Ovary (tissue), 9 donors: ENCODE measurements around the gene PLIN4. TPM values are rescaled to one million over a fixed set of nuclear protein-coding genes. Genes with fewer than 3 reads are reported as not detected.
A peak's percentile ranks its signal among the peaks of the same experiment; 100 is the strongest.
"Not testable (repeated sequence)": the region's sequence is repeated elsewhere in the genome, so short reads cannot be mapped to it uniquely, and the experiment has no call there.

Source experiments
- DNase-seq, 5 donors: peaks; one replicate each; pipeline ENCODE4 v3.0.0-alpha.2; 2019 to 2020
- H3K27ac ChIP-seq, 2 donors: fragments of 200-600 bp; one replicate each; pipeline versions ENCODE4 v1.5.1 to v1.8.0; 2019 to 2022
- H3K27me3 ChIP-seq: fragments of 200-600 bp; one replicate; pipeline ENCODE4 v1.8.0; 2022
- H3K36me3 ChIP-seq: fragments of 200-600 bp; sonication (generic); one replicate; pipeline ENCODE4 v1.5.1; 2019
- H3K4me1 ChIP-seq: one replicate; pipeline ENCODE4 v1.8.1; 2013; ENCODE audit warnings: mild to moderate bottlenecking, moderate library complexity; ENCODE audit not compliant: insufficient read depth
- H3K4me3 ChIP-seq: fragments of 200-600 bp; sonication (generic); one replicate; pipeline ENCODE4 v1.5.1; 2017
- H3K9me3 ChIP-seq, 2 donors: fragments of 200-600 bp in 1 of 2; sonication (generic) in 1 of 2; one replicate each; pipeline versions ENCODE4 v1.5.1 to v1.8.1; 2013 to 2019; ENCODE audit warnings: mild to moderate bottlenecking in 1 of 2, moderate library complexity in 1 of 2
- EP300 ChIP-seq: sonication (generic); formaldehyde crosslinking; IDR thresholded peaks from one replicate; pipeline ENCODE4 v1.6.1; 2017; ENCODE audit warnings: antibody characterized with exemption
- POLR2A ChIP-seq: fragments of 450-650 bp; IDR thresholded peaks from one replicate; pipeline ENCODE4 v1.6.1; 2017; ENCODE audit warnings: antibody characterized with exemption, mild to moderate bottlenecking, moderate library complexity
- WGBS, 3 donors: extraction: QIAGEN DNeasy Blood & Tissue Kit in 1 of 3; methylation state at CpG; one replicate each; pipeline versions ENCODE4 v1.1.5 to v1.1.7; 2013 to 2017; 5-methylcytosine and 5-hydroxymethylcytosine counted together
- intact Hi-C, 4 donors: fragments of 100-400 bp; cut with DNase I; formaldehyde crosslinking; loops; one replicate each; pipeline versions ENCODE4 v1.11.0 to v1.15.1; 2022 to 2023
- polyA plus RNA-seq, 2 donors: library from polyadenylated mRNA; stranded (reverse); fragments of 200-250 nt in 1 of 2; fragments of 350-450 nt in 1 of 2; fragmentation: Illumina TruSeq in 1 of 2; extraction: RNeasy Lipid Tissue Mini Kit (QIAGEN cat#74804) in 1 of 2; gene quantifications; one replicate each; pipeline ENCODE4 v1.2.3, GENCODE V29; 2013 to 2014
- total RNA-seq, 7 donors: library from RNA; depleted of rRNA in 2 of 7; stranded (reverse); fragments of >200 nt in 2 of 7; fragmentation: NEBNext Ultra II Directional in 3 of 7; extraction: Animal tissue kit (Norgen Biotek cat#: 25700) in 3 of 7; gene quantifications; one replicate each; pipeline versions ENCODE4 v1.1.0 to v1.2.4, GENCODE V29; 2016 to 2023
- TF ChIP-seq, protein P1 (sequence below), 3 donors: fragments of 450-650 bp in 2 of 3; fragments of 200-600 bp in 1 of 3; IDR thresholded peaks; one replicate each; pipeline versions ENCODE4 v1.5.1 to v1.8.0; 2016 to 2022; ENCODE audit warnings: antibody characterized with exemption in 3 of 3, mild to moderate bottlenecking in 1 of 3
- donor health status: DM: no; HTN: no; CAD: no; lungs with moderate emphysema.
- donor health status: DM: no; HTN: no; CAD: no.
- donor health status: Bipolar disorder and iron deficiency.
- donor health status: DM: yes; HTN: yes; CAD: no.
- donor health status: DM: no; HTN: no; CAD: no.
- donor health status: DM: yes; HTN: yes; CAD: no.

PLIN4 gene
- total and polyA plus RNA-seq, 9 donors = 1.6 to 55.1 (median 21.7) TPM

DNA sequence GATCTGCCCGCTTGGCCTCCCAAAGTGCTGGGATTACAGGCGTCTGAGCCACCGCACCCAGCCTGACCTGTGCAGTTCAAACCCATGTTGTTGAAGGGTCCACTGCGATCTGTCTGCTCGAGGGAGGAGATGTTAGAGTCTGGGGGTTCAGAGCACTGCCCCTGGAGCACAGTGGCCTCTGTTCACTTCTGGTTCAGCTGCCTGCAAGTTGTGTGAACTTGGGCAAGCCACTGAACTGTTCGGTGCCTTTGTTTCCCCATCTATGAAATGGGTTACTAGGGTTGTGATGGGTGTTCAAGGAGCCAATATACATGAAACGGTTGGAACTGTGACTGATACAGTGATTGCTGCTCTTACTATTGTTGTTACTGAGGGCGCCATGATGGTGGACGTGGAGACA lies 15.0 kb upstream of the PLIN4 start:
- H3K4me1 ChIP-seq = peaks cover 15% of the 10 kb centered on the region
- peak overlapping the region in 1 of 2 donors; percentile 6 for H3K27ac ChIP-seq
- H3K27me3 ChIP-seq = no peaks in the 10 kb centered on the region
- intact Hi-C loops = no loop called here
- DNase-seq = no peak
- no peaks in the 10 kb centered on the region for H3K9me3 ChIP-seq
- no peaks in the 10 kb centered on the region for H3K36me3 ChIP-seq
- TF ChIP-seq EP300 = no peak
- no peak for TF ChIP-seq POLR2A
- TF ChIP-seq, protein P1, sequence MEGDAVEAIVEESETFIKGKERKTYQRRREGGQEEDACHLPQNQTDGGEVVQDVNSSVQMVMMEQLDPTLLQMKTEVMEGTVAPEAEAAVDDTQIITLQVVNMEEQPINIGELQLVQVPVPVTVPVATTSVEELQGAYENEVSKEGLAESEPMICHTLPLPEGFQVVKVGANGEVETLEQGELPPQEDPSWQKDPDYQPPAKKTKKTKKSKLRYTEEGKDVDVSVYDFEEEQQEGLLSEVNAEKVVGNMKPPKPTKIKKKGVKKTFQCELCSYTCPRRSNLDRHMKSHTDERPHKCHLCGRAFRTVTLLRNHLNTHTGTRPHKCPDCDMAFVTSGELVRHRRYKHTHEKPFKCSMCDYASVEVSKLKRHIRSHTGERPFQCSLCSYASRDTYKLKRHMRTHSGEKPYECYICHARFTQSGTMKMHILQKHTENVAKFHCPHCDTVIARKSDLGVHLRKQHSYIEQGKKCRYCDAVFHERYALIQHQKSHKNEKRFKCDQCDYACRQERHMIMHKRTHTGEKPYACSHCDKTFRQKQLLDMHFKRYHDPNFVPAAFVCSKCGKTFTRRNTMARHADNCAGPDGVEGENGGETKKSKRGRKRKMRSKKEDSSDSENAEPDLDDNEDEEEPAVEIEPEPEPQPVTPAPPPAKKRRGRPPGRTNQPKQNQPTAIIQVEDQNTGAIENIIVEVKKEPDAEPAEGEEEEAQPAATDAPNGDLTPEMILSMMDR (IDR thresholded peaks at IDR 0.05) = no peak
- H3K4me3 ChIP-seq = no peak overlapping the region
- 81 to 86% (median 84%) methylated on average over 9 of the region's 9 CpGs for WGBS, 3 donors

DNA sequence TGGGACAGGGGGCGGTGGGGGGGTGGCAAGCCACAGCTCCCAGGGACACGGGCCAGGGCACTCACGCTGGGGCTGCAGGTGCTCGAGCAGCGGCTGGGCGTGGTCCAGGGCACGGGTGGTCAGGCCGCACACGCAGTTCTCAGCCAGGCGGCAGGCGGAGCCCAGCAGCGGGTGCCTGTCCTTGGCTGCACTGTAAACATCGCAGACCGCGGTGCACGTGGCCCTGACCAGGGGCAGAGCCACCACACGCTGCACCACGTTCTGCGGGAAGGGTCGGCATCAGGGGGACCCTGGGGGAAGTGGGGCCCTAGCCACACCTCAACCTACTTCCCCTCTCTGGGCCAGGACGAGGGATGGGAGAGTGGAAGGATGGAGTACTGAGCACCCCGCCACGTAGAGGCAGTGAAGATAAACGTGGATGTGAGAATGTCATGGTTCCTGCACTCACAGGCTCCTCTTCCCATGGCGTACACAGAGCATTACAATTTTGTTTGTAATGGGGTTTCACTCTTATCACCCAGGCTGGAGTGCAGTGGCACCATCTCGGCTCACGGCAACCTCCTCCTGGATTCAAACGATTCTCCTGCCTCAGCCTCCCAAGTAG lies 13.4 kb upstream of the PLIN4 start:
- peaks cover 14% of the 10 kb centered on the region for H3K4me1 ChIP-seq
- peak in 3 of 5 donors; percentile 52 to 73 (median 59) for DNase-seq
- no peak for TF ChIP-seq POLR2A
- TF ChIP-seq, protein P1 (IDR thresholded peaks at IDR 0.05) = no peak
- TF ChIP-seq EP300 = no peak
- intact Hi-C loops = no loop called here
- 14 to 36% (median 20%) methylated on average over 25 to 28 of the region's 28 CpGs for WGBS, 3 donors
- no peaks in the 10 kb centered on the region for H3K36me3 ChIP-seq
- H3K27ac ChIP-seq = peak overlapping the region in 1 of 2 donors; percentile 39
- no peak overlapping the region for H3K4me3 ChIP-seq
- H3K27me3 ChIP-seq = no peaks in the 10 kb centered on the region
- H3K9me3 ChIP-seq = no peaks in the 10 kb centered on the region

DNA sequence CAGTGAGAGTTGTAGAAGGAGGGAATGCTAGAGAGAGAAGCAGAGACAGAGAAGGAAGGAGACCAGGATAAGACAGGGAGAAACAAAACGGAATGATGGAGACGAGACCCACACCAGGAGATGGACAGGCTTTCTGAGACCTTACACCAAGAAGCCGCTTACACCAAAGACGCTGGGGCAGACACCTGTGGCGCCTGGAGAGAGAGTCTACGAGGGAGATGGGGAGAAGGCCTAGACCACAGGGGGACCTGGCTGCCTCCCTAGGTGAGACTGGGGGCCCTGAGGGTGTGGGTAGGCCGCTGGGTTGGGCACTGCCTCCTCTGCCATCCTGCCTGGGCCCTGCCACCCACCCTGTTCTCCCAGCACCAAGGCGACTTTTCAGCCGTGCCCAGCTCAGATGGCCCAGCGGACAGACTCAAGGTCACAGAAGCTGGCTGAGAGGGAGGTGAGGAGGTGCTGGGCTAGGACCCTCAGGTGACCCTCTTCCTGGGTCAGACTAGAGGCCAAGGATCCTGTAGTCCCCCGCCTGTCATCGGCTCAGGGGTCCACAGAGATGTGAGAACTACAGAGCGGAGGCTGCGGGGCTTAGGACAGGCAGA lies 11.7 kb upstream of the PLIN4 start:
- Histone ChIP-seq H3K4me3 (no peak overlapping the region), H3K36me3 (no peaks in the 10 kb centered on the region), H3K9me3 (no peaks in the 10 kb centered on the region), H3K27ac (no peak overlapping the region), H3K4me1 (peaks cover 9% of the 10 kb centered on the region), H3K27me3 (no peaks in the 10 kb centered on the region)
- WGBS, 3 donors = 84 to 85% (median 84%) methylated on average over 14 of the region's 14 CpGs
- DNase-seq = no peak
- TF ChIP-seq, protein P1 (IDR thresholded peaks at IDR 0.05) = no peak
- TF ChIP-seq POLR2A (no peak), EP300 (no peak)
- intact Hi-C loops = no loop called here

DNA sequence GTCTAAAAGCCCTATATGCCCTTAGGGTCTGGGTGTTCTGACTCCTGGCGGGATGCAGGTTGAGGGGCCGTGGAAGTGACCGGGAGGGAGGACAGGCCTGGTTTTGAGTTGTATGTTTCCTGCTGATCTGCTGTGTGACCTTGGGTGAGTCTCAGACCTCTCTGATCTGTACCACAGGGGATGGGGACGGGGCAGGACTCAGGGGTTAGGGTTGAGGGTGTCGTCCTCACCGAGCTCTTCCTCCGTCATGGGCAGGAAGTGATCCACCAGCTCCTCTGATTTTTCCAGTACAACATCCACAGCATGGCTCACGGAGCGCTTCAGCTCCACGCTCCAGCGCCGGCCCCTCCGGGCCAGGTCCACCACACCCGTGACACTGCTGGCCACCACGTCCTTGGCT lies 10.6 kb upstream of the PLIN4 start:
- Histone ChIP-seq H3K4me1 (peaks cover 6% of the 10 kb centered on the region), H3K36me3 (no peaks in the 10 kb centered on the region), H3K4me3 (no peak overlapping the region), H3K27ac (no peak overlapping the region), H3K9me3 (no peaks in the 10 kb centered on the region), H3K27me3 (no peaks in the 10 kb centered on the region)
- DNase-seq = no peak
- 78 to 81% (median 78%) methylated on average over 15 of the region's 15 CpGs for WGBS, 3 donors
- intact Hi-C loops = no loop called here
- TF ChIP-seq, protein P1 (IDR thresholded peaks at IDR 0.05) = no peak
- TF ChIP-seq EP300 (no peak), POLR2A (no peak)

DNA sequence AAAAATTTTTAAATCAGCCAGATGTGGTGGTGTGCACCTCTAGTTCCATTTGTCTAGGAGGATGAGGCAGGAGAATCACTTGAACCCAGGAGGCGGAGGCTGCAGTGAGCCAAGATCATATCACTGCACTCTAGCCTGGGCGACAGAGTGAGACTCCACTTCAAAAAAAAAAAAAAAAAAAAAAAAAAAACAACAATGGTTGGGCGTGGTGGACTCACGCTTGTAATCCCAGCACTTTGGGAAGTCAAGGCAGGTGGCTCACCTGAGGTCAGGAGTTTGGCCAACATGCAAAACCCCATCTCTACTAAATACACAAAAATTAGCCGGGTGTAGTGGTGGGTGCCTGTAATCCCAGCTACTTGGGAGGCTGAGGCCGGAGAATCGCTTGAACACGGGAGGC lies 9.1 kb upstream of the PLIN4 start:
- H3K4me3 ChIP-seq, H3K4me1 ChIP-seq, H3K36me3 ChIP-seq, DNase-seq, H3K27me3 ChIP-seq, H3K27ac ChIP-seq, H3K9me3 ChIP-seq, intact Hi-C loops: not testable (repeated sequence)
- 94% methylated on average over 8 of the region's 8 CpGs for WGBS, 3 donors
